ENCODE results near the gene RAB3D.

GRCh38 chr19:11306337-11306736 is 33.1 kb downstream of the RAB3D start:
- TF ChIP-seq CTCF (IDR thresholded peaks at IDR 0.05; ENCODE audit: low read depth, low read length, missing input control) (no peak), GABPA (IDR thresholded peaks at IDR 0.05 in 1 of 2, conservative IDR thresholded peaks at IDR 0.05 in 1 of 2) (no peak), YY1 (IDR thresholded peaks at IDR 0.05) (no peak), ATF3 (IDR thresholded peaks at IDR 0.05) (no peak), HNF4G (IDR thresholded peaks at IDR 0.05) (no peak), ZBTB33 (IDR thresholded peaks at IDR 0.05) (no peak), MAX (IDR thresholded peaks at IDR 0.05) (no peak), EGR1 (IDR thresholded peaks at IDR 0.05; ENCODE audit: low read depth in 2 of 2) (no peak), RAD21 (IDR thresholded peaks at IDR 0.05) (no peak), NR2F2 (IDR thresholded peaks at IDR 0.05) (no peak), REST (IDR thresholded peaks at IDR 0.05) (no peak), JUND (IDR thresholded peaks at IDR 0.05) (no peak), FOXA2 (IDR thresholded peaks at IDR 0.05) (no peak)

Data from liver (tissue), 3 donors.